ENCODE measurements around the gene MRPS27.

- no peak for TF ChIP-seq CTCF (IDR thresholded peaks at IDR 0.05)
- no peak for TF ChIP-seq POLR2AphosphoS5 (IDR thresholded peaks at IDR 0.05)
Observed at GRCh38 chr5:72191404-72191803, 128.6 kb downstream of the MRPS27 start.
